GM19035 (cell line): ENCODE data around the gene ABHD6.
"Not testable (repeated sequence)": the region's sequence is repeated elsewhere in the genome, so short reads cannot be mapped to it uniquely, and the experiment has no call there.

Experiments
- ATAC-seq: cut with Tn5 transposase; IDR thresholded peaks from one replicate; pipeline ENCODE4 v1.9.1; 2021; ENCODE audit not compliant: unreplicated experiment

Gene ABHD6

GRCh38 chr3:58242340-58242739 is 4.7 kb downstream of the ABHD6 start:
- no peak for ATAC-seq

- not testable (repeated sequence) for ATAC-seq
These were observed 5.3 kb downstream of the ABHD6 start for GRCh38 chr3:58242860-58243259.

DNA sequence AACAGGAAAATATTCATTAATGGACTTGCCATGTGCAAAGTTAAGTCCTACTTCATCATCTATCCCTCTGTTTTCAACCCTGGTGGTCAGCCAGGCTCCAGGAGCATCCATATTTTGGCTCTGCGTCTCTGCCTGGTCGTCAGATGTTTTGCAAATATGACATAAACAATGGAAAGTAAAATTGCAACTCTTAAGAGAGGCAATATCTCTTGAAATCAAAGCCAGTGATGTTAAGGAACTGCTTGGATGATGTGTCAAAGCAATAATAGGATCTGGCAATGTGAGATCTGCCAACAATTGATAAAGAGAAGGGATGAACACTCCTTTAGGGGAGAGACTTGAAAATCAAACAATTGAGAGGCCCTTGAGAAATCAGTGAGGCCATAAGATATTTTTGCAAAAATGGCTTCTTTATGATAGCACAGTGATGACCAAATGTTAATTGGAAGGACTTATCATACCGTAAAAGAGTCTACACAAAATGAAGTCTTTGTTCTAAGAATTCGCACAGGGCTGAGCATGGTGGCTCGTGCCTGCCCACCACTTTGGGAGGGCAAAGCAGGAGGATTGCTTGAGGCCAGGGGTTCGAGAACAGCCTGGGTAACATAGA is 6.5 kb downstream of the ABHD6 start:
- ATAC-seq: no peak

GRCh38 chr3:58246148-58247047 is 8.8 kb downstream of the ABHD6 start:
- ATAC-seq: no peak

DNA sequence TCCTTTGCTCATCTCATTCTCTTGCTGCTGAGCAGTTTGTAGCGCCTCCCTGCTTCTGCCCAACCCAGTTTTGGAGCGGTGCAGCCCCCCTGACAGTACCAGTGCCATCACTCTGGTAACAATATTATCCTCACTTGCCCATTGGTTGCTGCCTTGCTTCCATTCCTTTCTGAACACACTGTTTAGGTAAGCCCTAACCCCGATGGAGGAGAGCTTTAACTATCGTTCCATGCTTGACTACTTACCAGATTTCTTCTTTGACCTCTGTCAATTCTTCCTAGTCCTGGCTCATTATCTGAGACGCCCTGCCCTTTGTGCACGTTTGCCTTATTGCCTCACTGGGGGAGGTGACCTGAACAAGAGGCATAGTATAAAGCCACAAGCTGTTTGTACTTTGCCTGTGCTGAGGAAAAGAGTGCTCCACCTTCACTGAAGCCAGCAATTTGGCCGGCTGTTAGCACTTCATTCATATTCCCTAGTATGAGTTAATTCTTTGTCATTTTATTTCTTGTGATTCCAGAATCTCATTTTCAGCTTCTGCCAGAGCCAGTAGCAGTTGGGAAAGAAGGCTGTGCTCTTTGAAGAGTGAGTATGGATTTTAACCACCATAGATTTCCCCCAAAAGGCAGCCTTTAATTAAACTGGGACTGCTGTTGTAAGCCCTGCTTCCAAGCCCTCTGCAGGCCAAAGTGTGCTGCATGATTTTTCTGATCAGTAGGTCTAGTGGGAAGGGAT is 11.9 kb downstream of the ABHD6 start:
- no peak for ATAC-seq

DNA sequence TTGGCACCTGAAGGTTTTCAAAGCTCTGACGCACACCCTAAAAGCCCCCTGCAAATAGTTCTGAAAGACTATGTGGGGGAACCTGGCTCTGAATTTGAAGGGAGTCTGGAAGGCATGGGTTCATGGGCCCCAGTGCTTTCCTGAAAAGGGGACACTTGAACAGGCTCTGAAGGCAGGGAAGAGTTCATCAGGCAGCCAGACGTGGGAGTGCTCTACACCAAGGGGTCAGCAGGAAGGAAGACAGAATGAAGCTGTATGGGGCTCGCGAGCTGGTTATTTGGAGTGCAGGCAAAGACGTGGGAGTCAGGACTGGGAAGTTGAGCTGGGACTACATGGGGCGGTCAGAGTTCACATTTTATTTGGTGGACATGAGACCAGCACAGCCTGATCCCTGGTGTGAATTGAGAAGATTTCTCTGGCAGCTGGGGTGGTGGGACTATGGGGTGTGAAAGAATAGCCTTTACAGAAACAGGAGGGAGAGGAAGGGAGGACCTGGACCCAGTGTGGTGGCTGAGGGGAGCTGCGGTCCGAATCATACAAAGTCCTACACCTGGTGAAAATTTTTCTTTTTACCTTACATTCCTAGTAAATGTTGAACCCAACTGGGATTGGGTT is 12.6 kb downstream of the ABHD6 start:
- no peak for ATAC-seq

DNA sequence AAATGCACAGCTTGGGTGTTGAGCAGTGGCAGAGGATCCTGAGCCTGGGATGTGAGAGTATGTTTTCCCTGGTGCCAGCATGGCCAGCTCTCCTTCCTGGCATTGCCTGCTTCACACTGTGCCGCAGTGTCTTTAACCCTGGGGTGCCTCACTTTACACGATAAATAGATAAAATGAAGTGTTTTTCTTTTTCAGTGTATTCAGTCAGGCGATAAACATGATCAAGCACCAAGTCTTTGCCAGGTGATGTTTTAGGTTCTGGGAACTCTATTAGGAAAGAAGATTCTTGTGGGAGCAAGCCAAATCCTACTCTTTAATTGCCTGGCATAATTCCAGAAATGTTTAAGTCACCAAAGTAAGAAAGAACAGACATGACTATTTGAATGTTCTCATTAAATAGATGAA is 14.0 kb downstream of the ABHD6 start:
- ATAC-seq: no peak

- no peak for ATAC-seq
These were observed 16.6 kb downstream of the ABHD6 start for GRCh38 chr3:58254144-58254543.

GRCh38 chr3:58256061-58256460 is 18.5 kb downstream of the ABHD6 start:
- no peak for ATAC-seq

DNA sequence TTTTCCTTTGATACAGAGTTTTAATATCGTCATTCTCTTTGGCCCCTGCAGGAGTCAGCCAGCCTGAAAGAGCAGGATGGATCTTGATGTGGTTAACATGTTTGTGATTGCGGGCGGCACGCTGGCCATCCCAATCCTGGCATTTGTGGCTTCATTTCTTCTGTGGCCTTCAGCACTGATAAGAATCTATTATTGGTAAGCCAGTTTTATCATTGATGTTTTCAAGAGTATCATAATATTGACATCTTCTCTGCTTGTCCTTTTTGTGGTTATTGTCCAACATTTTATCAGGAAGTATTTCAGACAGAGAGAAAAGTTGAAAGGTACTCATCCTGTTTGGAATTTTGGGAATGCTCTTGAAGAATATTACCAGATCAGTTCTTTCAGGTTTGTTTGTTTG is 18.9 kb downstream of the ABHD6 start:
- ATAC-seq: no peak

DNA sequence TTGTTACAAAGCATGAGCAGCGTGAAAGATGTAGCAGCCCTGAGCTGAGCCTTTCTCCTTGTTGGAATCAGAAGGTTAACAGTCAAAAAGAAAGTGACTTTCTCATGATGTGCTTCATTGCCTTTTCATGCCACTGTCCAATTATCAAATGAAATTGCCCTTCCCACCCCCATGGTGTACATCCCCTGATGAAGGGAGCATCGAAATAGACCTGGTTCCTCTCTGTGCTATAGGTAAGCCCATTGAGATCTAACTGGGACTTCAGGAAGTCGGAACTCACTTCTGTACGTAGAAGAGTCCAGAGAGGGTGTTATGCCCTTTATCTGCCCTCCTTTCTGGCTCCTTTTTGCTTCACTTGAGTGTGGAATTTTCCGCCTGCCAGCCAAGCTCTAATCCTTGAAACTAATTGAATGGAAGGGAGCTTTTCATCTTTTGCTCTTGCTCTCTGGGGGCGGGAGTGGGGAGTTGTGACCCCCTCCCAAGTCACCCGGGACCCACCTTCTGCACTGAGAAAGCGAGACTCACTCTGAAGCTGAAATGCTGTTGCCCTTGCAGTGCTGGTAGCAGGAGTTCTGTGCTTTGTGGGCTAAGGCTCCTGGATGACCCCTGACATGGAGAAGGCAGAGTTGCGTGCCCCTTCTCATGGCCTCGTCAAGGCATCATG is 20.9 kb downstream of the ABHD6 start:
- ATAC-seq: no peak

GRCh38 chr3:58260261-58260731 is 22.7 kb downstream of the ABHD6 start:
- no peak for ATAC-seq

GRCh38 chr3:58260733-58261132 is 23.1 kb downstream of the ABHD6 start:
- no peak for ATAC-seq

GRCh38 chr3:58261954-58262666 is 24.5 kb downstream of the ABHD6 start:
- ATAC-seq: no peak

GRCh38 chr3:58266577-58266976 is 29.0 kb downstream of the ABHD6 start:
- ATAC-seq: no peak

GRCh38 chr3:58267543-58267942 is 30.0 kb downstream of the ABHD6 start:
- ATAC-seq: not testable (repeated sequence)

DNA sequence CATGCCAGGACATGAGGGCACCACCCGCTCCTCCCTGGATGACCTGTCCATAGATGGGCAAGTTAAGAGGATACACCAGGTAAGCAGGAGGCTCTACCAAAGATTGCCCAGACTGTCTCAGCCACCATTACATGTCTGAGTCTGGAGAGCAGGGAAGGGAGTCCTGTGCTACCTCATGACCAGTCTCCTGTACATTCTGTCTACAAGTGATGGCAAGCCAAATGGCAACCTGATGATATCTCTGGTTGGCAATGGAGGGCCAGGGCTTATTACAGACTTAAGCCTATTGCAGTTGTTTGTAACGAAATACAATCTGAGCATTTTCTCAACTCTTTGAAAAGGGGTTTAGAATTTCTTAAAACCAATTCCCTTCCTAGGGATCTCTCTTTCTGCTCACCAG is 31.8 kb downstream of the ABHD6 start:
- no peak for ATAC-seq

- ATAC-seq: no peak
These were observed 32.9 kb downstream of the ABHD6 start for GRCh38 chr3:58270485-58270884.

GRCh38 chr3:58271901-58272501 is 34.4 kb downstream of the ABHD6 start:
- ATAC-seq: no peak

GRCh38 chr3:58272891-58273290 is 35.3 kb downstream of the ABHD6 start:
- ATAC-seq: no peak
